Measurements from ENCODE around the gene COL21A1.

The COL21A1 gene

GRCh38 chr6:56244528-56245253 lies 2.7 kb downstream of the COL21A1 start:
- no peak for DNase-seq

- no peak for DNase-seq
Measured at GRCh38 chr6:56244089-56244488, 3.3 kb downstream of the COL21A1 start.

DNA sequence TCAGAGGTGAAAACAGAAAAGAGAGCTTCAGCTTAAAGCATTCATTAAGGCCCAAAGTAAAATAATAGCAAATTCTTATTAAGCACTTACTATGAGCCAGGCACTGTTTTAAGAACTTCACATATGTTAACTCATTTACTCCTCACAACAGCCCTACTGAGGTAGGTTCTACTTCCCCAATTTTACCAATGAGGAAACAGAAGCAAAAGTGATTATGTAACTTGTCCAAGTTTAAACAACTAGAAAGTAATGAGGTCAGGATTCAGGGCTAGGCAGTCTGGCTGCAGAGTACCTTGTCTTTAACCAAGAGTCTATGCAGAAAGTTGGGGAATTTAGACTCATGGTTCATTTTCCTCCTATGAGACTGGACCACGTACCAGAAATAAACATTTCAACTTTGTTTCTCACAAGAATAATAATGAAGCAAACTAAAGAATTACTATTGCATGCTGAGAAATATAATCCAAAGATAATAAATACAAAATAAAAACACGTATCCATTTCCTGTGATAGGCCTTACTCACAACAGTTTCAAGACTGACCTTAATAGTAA lies 3.8 kb downstream of the COL21A1 start:
- no peak for DNase-seq

DNA sequence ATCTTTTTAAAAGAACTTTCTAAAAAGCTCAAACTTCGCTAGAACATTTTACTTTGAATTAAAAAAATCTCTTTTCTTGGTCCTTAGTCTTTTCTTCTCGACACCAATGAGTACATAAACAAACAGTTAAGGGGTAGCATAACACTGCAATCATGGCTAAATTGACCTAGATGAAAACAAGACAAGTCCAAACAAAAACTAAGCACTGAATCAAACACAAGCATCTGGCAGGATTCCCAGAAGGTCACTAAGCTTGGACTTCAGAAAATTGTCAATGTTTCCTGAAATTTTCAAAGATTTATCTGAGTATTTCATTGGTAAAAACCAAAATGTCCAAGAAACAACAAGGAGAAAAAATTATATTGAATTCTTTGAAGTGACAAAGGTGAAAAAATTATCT lies 5.0 kb downstream of the COL21A1 start:
- no peak for DNase-seq

DNA sequence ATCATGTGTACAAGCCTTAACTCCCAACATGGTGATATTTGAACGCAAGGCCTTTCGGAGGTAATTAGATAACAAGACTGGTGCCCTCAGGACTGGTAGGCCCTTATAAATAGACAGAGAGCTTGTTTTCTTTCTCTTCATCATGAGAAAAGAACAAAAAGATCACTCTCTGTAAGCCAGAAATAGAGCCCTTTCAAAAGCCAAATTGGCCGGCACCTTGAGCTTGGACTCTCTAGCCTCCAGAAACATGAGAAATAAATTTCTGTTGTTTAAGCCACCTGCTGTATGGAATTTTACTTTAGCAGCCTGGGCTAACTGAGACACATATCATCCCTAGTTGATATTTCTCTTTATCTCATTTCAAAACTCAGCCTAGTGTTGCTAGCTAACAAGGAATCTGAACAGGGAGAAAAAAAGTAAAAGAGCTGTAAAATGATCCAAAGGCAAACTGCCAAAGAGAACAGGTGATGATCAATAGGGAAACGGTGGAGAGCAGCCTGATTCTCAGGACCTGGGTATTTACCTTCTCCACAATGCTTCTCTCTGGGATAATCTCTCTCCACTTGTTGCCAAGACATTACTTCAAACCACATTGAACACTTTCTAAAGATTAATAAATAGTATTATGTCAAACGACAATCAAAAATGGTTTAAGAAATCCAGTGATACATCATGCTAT lies 6.1 kb downstream of the COL21A1 start:
- no peak for DNase-seq

GRCh38 chr6:56238352-56238751 lies 9.0 kb downstream of the COL21A1 start:
- DNase-seq = no peak

- no peak for DNase-seq
Measured at GRCh38 chr6:56235245-56235644, 12.1 kb downstream of the COL21A1 start.

DNA sequence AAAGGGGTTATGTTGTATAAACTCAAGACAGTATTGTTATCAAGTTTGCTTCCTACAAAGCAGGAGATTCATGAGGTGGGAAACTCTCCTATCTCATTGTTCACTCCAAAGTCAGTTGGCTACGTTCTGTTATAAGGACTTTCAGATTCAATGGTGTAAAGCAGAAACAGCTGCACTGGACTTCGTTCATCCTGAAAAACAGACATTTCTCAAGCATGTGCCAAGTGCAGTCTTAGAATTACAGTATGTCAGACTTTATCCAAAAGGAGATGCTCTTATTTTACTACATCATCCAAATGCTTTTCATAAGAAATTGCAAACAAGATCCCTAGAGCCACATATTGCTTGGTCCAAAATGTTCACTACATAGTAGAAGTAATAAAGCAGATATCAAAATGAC lies 14.9 kb downstream of the COL21A1 start:
- DNase-seq = no peak

DNA sequence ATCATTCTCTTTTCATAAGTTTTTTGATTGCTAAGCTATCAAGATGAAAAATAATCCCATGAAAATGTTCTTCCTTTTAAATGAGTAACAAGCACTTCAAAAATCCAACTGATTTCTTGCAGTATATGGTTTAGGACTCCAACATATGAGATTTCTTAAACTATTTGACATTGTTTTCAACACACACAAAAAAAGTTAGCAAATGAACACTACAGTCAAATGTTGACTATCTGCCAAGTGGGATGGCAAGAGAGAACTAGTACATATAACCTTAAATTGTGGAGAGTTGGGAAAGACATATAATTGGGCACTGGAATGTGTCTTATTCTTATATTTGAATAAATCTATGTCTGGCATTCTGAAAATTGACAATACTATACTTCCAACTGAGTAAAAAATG lies 15.6 kb downstream of the COL21A1 start:
- DNase-seq = no peak

DNA sequence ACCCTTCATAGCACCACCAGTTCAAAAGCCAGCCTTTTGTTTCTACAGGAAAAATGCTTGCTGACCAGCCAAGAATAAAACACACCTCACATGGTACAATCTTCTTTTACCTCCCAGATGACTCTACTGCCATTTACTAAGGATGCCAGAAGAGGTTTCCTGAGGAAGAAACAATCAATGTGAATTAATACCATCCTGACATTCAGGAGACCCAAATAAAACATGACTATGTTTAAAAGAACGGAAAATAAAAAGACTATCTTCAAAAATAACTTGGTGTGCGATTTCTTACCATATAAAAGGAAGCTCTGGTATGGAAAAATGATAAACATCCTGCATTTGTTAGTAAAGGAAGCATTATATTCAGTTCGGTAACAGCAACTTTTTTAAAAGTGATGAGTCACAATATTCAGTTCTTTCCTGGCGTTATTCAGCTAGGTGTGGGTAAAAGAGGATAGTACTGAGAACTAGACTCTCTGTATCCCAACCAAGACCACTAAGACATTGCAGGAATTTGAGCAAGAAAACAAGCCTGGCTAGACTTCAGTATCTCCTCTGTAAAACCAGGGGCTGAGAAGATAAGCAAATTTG lies 16.3 kb downstream of the COL21A1 start:
- no peak for DNase-seq

DNA sequence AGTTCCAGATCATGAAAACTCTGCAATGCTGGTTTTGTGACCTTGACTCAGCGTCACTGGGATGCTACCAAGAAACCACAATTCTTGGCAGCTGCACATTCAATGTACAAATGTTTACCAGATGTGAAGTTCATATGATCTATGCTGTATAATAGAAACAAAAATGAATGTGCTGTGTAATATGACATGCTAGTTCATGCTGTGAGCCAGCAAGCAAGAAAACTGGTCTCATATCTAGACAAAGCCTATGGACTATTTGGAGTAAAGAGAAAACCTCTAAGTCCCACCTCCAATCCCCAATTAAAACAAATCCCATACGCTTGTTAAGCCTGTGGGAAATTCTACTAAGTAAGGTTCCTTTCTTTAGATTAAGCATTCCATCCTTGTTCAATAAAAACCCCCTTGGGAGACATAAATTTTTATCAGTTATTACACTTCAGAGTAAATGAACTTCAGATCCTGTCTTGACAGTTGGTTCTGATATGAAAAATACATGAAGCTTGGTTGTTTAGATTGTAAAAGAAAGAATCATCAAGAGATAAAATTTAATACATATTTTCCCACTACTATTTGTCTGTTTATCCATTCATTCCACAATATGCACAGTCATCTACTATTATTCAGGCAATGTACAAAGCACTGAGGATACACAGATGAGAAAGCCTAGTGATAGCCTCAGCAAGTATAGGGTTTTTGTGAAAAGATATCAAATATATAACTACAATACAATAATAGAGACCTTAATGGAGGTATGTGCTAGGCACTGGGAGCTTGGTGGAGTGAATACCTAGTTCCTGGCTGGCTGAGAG lies 20.1 kb downstream of the COL21A1 start:
- DNase-seq = peak; percentile 66

DNA sequence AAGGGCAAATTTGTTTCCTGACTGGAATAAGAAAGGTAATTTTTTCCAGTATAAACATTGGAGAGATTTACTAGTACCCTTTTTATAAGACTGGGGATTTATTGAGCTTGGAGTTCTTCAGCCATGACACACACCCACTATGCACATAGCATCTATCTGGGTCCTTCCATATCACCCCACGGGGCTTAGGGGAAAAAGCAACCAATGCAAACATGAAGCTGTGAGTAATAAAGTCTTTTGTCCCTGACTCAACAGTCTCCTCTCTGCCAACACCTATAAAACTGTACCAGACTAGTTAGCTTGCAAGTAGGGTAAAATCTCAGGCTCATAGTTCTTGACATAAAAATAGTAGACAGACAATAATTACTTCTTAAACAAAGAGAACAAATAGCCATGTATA lies 23.4 kb downstream of the COL21A1 start:
- no peak for DNase-seq

DNA sequence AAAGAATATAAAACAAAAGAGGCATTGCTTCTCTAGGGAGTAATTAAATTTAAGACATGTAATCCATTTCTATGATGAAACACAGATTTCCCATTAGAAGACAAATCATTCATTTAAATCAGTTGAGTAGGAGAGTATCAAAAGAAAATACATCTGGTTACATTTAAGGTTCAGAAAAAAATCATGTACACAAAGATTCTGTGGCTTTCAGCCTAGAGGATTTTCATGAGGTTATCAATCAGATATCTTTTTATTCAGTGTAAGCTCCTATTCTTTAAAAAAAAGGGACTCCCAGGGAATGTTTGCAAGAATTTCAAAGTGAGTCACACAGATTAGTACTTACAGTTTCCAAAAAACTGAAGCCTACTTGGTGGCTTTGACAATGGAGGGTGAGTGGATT lies 24.9 kb downstream of the COL21A1 start:
- no peak for DNase-seq

GRCh38 chr6:56220078-56220477 lies 27.3 kb downstream of the COL21A1 start:
- DNase-seq = no peak

DNA sequence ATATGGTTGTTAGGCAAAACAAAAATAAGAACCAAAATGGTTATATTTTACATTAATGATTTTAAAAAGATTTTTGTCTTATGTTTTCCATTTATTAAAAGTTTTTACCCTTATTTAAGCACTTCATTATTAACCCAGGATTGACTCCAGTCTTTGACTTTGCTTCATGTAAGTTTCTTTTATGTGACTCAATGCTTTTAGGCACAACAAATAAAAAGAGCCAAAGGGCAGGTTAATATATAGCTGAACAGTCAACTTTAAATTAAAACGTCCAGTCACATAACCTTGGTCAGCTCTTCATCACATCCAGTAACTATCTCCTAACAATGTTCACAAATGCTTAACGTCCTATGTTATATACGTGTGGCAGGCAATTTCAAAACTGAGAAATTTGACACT lies 32.7 kb downstream of the COL21A1 start:
- no peak for DNase-seq

- DNase-seq = no peak
Measured at GRCh38 chr6:56214041-56214702, 33.2 kb downstream of the COL21A1 start.

DNA sequence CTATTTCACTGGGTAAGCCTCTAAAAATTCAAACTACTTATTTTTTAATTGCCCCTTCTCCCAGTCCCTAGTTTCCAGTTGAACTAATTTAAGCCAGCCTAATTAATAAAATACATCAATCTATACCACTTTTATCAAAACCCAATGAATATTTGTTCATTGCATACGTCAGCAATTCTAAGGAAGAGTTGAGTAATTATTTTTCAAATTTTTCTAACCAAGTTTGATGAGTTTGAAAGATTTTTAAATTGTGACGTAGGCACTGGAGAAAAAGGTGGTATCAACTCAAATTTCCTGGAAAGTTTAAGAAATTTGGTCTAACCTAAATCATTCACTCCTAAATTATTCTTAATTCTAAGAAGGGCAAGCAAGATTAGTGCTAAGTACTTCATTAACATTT lies 35.7 kb downstream of the COL21A1 start:
- no peak for DNase-seq

- DNase-seq = no peak
Measured at GRCh38 chr6:56204134-56204533, 43.2 kb downstream of the COL21A1 start.

- DNase-seq = no peak
Measured at GRCh38 chr6:56199956-56200355, 47.4 kb downstream of the COL21A1 start.

DNA sequence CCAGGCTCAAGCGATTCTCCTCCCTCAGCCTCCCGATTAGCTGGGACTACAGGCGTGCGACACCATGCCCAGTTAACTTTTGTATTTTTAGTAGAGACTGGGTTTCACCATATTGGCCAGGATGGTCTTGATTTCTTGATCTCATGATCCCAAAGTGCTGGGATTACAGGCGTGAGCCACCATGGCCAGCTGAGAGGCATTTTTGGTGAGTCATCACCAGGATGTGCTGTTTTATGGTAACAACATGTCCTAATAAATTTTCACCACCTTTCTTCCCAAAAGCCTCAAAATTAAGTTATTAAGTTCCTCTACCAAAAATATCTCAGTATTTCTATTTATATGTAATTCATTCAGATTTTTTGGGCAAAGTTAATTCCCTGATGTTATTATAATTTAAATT lies 53.5 kb downstream of the COL21A1 start:
- no peak for DNase-seq

- no peak for DNase-seq
Measured at GRCh38 chr6:56188429-56188828, 59.0 kb downstream of the COL21A1 start.

- no peak for DNase-seq
Measured at GRCh38 chr6:56187686-56188085, 59.7 kb downstream of the COL21A1 start.

GRCh38 chr6:56176741-56177140 lies 70.6 kb downstream of the COL21A1 start:
- no peak for DNase-seq
